HepG2 (cell line): Measurements from ENCODE around the gene HELZ2. TPM values are rescaled to one million over a fixed set of nuclear protein-coding genes. Genes with fewer than 3 reads are reported as not detected.

Source experiments
- FOXA1 ChIP-seq, 2 experiments: fragments of 450-650 bp in 1 of 2; sonication (generic) in 1 of 2; formaldehyde crosslinking in 1 of 2; IDR thresholded peaks; 2 replicates each; pipeline versions ENCODE4 v1.4.0 to v1.6.1; 2016 to 2020; ENCODE audit warnings: missing genetic modification reagents in 1 of 2
- GPBP1L1 ChIP-seq: sonication (generic); formaldehyde crosslinking; IDR thresholded peaks from 2 replicates; pipeline ENCODE4 v1.5.0; 2020; ENCODE audit warnings: mild to moderate bottlenecking, missing genetic modification reagents
- MAFK ChIP-seq, 2 experiments: IDR thresholded peaks in 1 of 2; conservative IDR thresholded peaks in 1 of 2; 2 replicates each; pipeline ENCODE4 v1.6.1; 2011; ENCODE audit warnings: improper control_type of control experiment in 2 of 2, low read length in 2 of 2
- MAX ChIP-seq: IDR thresholded peaks from 2 replicates; pipeline ENCODE4 v1.6.1; 2012; ENCODE audit warnings: inconsistent platforms
- MZF1 ChIP-seq: sonication (generic); formaldehyde crosslinking; IDR thresholded peaks from 2 replicates; pipeline ENCODE4 v1.8.1; 2023; ENCODE audit warnings: mild to moderate bottlenecking, missing genetic modification reagents, borderline replicate concordance
- NR2F2 ChIP-seq: IDR thresholded peaks from 2 replicates; pipeline ENCODE4 v1.6.1; 2012; ENCODE audit warnings: low read depth, inconsistent platforms, borderline replicate concordance
- TGIF2 ChIP-seq: IDR thresholded peaks from 2 replicates; pipeline ENCODE4 v1.6.1; 2016; ENCODE audit warnings: control low read depth, missing compliant biosample characterization
- THYN1 ChIP-seq: sonication (generic); formaldehyde crosslinking; IDR thresholded peaks from 2 replicates; pipeline ENCODE4 v1.8.1; 2023; ENCODE audit warnings: low read depth, mild to moderate bottlenecking, moderate library complexity, missing genetic modification reagents, borderline replicate concordance
- ZNF121 ChIP-seq: sonication (generic); formaldehyde crosslinking; IDR thresholded peaks from 2 replicates; pipeline ENCODE4 v1.5.0; 2020; ENCODE audit warnings: mild to moderate bottlenecking, missing genetic modification reagents
- ZNF124 ChIP-seq: sonication (generic); formaldehyde crosslinking; IDR thresholded peaks from 2 replicates; pipeline ENCODE4 v1.4.0; 2020; ENCODE audit warnings: missing genetic modification reagents
- ZNF24 ChIP-seq: fragments of 450-650 bp; IDR thresholded peaks from 2 replicates; pipeline ENCODE4 v1.6.1; 2017; ENCODE audit warnings: antibody characterized with exemption, mild to moderate bottlenecking
- ZNF350 ChIP-seq: sonication (generic); formaldehyde crosslinking; IDR thresholded peaks from 2 replicates; pipeline ENCODE4 v1.4.0; 2020; ENCODE audit warnings: mild to moderate bottlenecking, low read depth, missing genetic modification reagents, borderline replicate concordance
- ZNF569 ChIP-seq: sonication (generic); formaldehyde crosslinking; IDR thresholded peaks from 2 replicates; pipeline ENCODE4 v1.5.0; 2020; ENCODE audit warnings: mild to moderate bottlenecking, missing genetic modification reagents, moderate library complexity, borderline replicate concordance
- ZNF577 ChIP-seq: sonication (generic); formaldehyde crosslinking; IDR thresholded peaks from 2 replicates; pipeline ENCODE4 v1.4.0; 2020; ENCODE audit warnings: mild to moderate bottlenecking, low read depth, missing genetic modification reagents, borderline replicate concordance
- ZNF703 ChIP-seq: sonication (generic); formaldehyde crosslinking; IDR thresholded peaks from 2 replicates; pipeline ENCODE4 v1.5.1; 2020; ENCODE audit warnings: missing genetic modification reagents, mild to moderate bottlenecking, moderate library complexity, borderline replicate concordance
- ZNF790 ChIP-seq: sonication (generic); formaldehyde crosslinking; IDR thresholded peaks from 2 replicates; pipeline ENCODE4 v1.8.0; 2022; ENCODE audit warnings: missing genetic modification reagents, mild to moderate bottlenecking, borderline replicate concordance
- ZNF792 ChIP-seq: IDR thresholded peaks from 2 replicates; pipeline ENCODE4 v1.6.1; 2016
- ZSCAN31 ChIP-seq: sonication (generic); formaldehyde crosslinking; IDR thresholded peaks from 2 replicates; pipeline ENCODE4 v1.5.0; 2020; ENCODE audit warnings: low read depth, mild to moderate bottlenecking, missing genetic modification reagents
- polyA plus RNA-seq, 8 experiments: library from polyadenylated mRNA; depleted of rRNA in 3 of 8; stranded (reverse) in 7 of 8; unstranded in 1 of 8; fragments of >200 nt; fragmentation: Illumina TruSeq in 4 of 8; extraction: Trizol in 4 of 8; gene quantifications; 2 replicates each; pipeline versions ENCODE4 v1.2.1 to v1.2.3, GENCODE V29; 2011 to 2016; ENCODE audit warnings: low read depth in 4 of 8, missing spikeins in 1 of 8, mixed read lengths in 1 of 8; ENCODE audit not compliant: insufficient read depth in 1 of 8
- total RNA-seq, 5 experiments: library from RNA; depleted of rRNA; stranded (reverse); fragments of >200 nt; fragmentation: Illumina TruSeq; extraction: Trizol; gene quantifications; 2 replicates each; pipeline ENCODE4 v1.2.3, GENCODE V29; 2016; ENCODE audit warnings: low read depth in 1 of 5
- TF ChIP-seq, protein P1 (sequence below), 2 experiments: fragments of 450-650 bp in 1 of 2; sonication (generic) in 1 of 2; formaldehyde crosslinking; IDR thresholded peaks; 2 replicates each; pipeline versions ENCODE4 v1.5.0 to v1.8.0; 2020 to 2022; ENCODE audit warnings: mild to moderate bottlenecking in 1 of 2, missing genetic modification reagents in 1 of 2
- TF ChIP-seq, protein P2 (sequence below): sonication (generic); formaldehyde crosslinking; IDR thresholded peaks from 2 replicates; pipeline ENCODE4 v1.8.1; 2023; ENCODE audit warnings: missing genetic modification reagents, mild to moderate bottlenecking, borderline replicate concordance
- TF ChIP-seq, protein P3 (sequence below): conservative IDR thresholded peaks from 2 replicates; pipeline ENCODE4 v1.6.1; 2018; ENCODE audit warnings: missing genetic modification reagents
- TF ChIP-seq, protein P4 (sequence below): sonication (generic); formaldehyde crosslinking; IDR thresholded peaks from 2 replicates; pipeline ENCODE4 v1.4.0; 2020; ENCODE audit warnings: mild to moderate bottlenecking, missing genetic modification reagents

HELZ2 gene
- total and polyA plus RNA-seq, 2 of the 13 experiments (the other 11 are each of a cell fraction or from before 2014, with no cell fraction given): 9.6 to 10.1 TPM

- no peak for TF ChIP-seq GPBP1L1 (CRISPR knock-in tag)
- TF ChIP-seq, protein P1, sequence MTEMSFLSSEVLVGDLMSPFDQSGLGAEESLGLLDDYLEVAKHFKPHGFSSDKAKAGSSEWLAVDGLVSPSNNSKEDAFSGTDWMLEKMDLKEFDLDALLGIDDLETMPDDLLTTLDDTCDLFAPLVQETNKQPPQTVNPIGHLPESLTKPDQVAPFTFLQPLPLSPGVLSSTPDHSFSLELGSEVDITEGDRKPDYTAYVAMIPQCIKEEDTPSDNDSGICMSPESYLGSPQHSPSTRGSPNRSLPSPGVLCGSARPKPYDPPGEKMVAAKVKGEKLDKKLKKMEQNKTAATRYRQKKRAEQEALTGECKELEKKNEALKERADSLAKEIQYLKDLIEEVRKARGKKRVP (CRISPR knock-in tag; IDR thresholded peaks at IDR 0.05): peak in 1 of 2 experiments; percentile 92; a peak in 2 of 4 replicates
- TF ChIP-seq, protein P2, sequence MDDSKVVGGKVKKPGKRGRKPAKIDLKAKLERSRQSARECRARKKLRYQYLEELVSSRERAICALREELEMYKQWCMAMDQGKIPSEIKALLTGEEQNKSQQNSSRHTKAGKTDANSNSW (CRISPR knock-in tag): no peak
- no peak for TF ChIP-seq ZNF790 (CRISPR knock-in tag)
- no peak for TF ChIP-seq FOXA1 (IDR thresholded peaks at IDR 0.05)
- 0 out of 2 replicates have a peak, but pooled peaks have one; percentile 42 for TF ChIP-seq FOXA1 (CRISPR knock-in tag; IDR thresholded peaks at IDR 0.05)
- peak; percentile 98 for TF ChIP-seq ZNF121 (CRISPR knock-in tag)
- TF ChIP-seq ZNF569 (CRISPR knock-in tag): no peak
- TF ChIP-seq MAX: peak; percentile 76
- TF ChIP-seq, protein P3, sequence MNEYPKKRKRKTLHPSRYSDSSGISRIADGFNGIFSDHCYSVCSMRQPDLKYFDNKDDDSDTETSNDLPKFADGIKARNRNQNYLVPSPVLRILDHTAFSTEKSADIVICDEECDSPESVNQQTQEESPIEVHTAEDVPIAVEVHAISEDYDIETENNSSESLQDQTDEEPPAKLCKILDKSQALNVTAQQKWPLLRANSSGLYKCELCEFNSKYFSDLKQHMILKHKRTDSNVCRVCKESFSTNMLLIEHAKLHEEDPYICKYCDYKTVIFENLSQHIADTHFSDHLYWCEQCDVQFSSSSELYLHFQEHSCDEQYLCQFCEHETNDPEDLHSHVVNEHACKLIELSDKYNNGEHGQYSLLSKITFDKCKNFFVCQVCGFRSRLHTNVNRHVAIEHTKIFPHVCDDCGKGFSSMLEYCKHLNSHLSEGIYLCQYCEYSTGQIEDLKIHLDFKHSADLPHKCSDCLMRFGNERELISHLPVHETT (CRISPR knock-in tag): no peak
- no peak for TF ChIP-seq ZNF792 (CRISPR knock-in tag)
- no peak for TF ChIP-seq ZNF24
- no peak for TF ChIP-seq ZSCAN31
- 0 out of 2 replicates have a peak, but pooled peaks have one; percentile 32 for TF ChIP-seq ZNF350 (CRISPR knock-in tag)
- TF ChIP-seq, protein P4, sequence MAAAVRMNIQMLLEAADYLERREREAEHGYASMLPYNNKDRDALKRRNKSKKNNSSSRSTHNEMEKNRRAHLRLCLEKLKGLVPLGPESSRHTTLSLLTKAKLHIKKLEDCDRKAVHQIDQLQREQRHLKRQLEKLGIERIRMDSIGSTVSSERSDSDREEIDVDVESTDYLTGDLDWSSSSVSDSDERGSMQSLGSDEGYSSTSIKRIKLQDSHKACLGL (CRISPR knock-in tag): no peak
- TF ChIP-seq NR2F2: peak; percentile 55; the same call in 1 of the 2 replicates
- no peak for TF ChIP-seq THYN1 (CRISPR knock-in tag)
- TF ChIP-seq MAFK (conservative IDR thresholded peaks at IDR 0.05 in 1 of 2, IDR thresholded peaks at IDR 0.05 in 1 of 2; ENCODE audit: low read length in 2 of 2): no peak
- TF ChIP-seq ZNF703: no peak
- no peak for TF ChIP-seq ZNF577
- TF ChIP-seq ZNF124 (CRISPR knock-in tag): no peak
- TF ChIP-seq MZF1: no peak
- TF ChIP-seq TGIF2 (CRISPR knock-in tag): no peak
Observed at GRCh38 chr20:63574829-63575743, 1.0 kb upstream of the HELZ2 start (continued).
